H9 (cell line): Measurements from ENCODE around the gene ZNF747. TPM values are rescaled to one million over a fixed set of nuclear protein-coding genes. Genes with fewer than 3 reads are reported as not detected.
A peak's percentile ranks its signal among the peaks of the same experiment; 100 is the strongest.

Experiments used
- DNase-seq: peaks from one replicate; pipeline ENCODE4 v3.0.0-alpha.2; 2017
- H2AFZ ChIP-seq: one replicate; pipeline ENCODE4 v1.6.1; 2013; ENCODE audit warnings: mild to moderate bottlenecking, low read length, control low read depth, moderate library complexity
- H2AK5ac ChIP-seq: 2 replicates; pipeline ENCODE4 v1.6.1; 2013; ENCODE audit warnings: low read length, control low read depth, mixed read lengths; ENCODE audit not compliant: insufficient read length
- H2BK120ac ChIP-seq: one replicate; pipeline ENCODE4 v1.6.1; 2013; ENCODE audit warnings: low read depth, mild to moderate bottlenecking, low read length, control low read depth, inconsistent platforms; ENCODE audit not compliant: poor library complexity, severe bottlenecking
- H2BK12ac ChIP-seq: 2 replicates; pipeline ENCODE4 v1.6.1; 2013; ENCODE audit warnings: low read length, control low read depth, mixed read lengths, low read depth; ENCODE audit not compliant: insufficient read length
- H2BK15ac ChIP-seq: 2 replicates; pipeline ENCODE4 v1.6.1; 2013; ENCODE audit warnings: low read depth, low read length, control low read depth
- H2BK20ac ChIP-seq: one replicate; pipeline ENCODE4 v1.6.1; 2013; ENCODE audit warnings: low read depth, mild to moderate bottlenecking, low read length, control low read depth, inconsistent platforms; ENCODE audit not compliant: poor library complexity, severe bottlenecking
- H2BK5ac ChIP-seq: 2 replicates; pipeline ENCODE4 v1.6.1; 2013; ENCODE audit warnings: low read length, control low read depth, mixed read lengths; ENCODE audit not compliant: insufficient read length
- H3K14ac ChIP-seq: 2 replicates; pipeline ENCODE4 v1.6.1; 2013; ENCODE audit warnings: low read length, control low read depth; ENCODE audit not compliant: insufficient read depth
- H3K18ac ChIP-seq: 2 replicates; pipeline ENCODE4 v1.6.1; 2013; ENCODE audit warnings: low read depth, mild to moderate bottlenecking, mixed read lengths, low read length, control low read depth; ENCODE audit not compliant: insufficient read length
- H3K23ac ChIP-seq: 2 replicates; pipeline ENCODE4 v1.6.1; 2013; ENCODE audit warnings: low read length, control low read depth, mixed read lengths, low read depth; ENCODE audit not compliant: insufficient read length
- H3K23me2 ChIP-seq: 2 replicates; pipeline ENCODE4 v1.6.1; 2013; ENCODE audit warnings: low read depth, mild to moderate bottlenecking, mixed read lengths, low read length, control low read depth; ENCODE audit not compliant: insufficient read length, poor library complexity, severe bottlenecking
- H3K27ac ChIP-seq: 2 replicates; pipeline ENCODE4 v1.5.1; 2013; ENCODE audit warnings: low read length, control low read depth, mixed read lengths, low read depth; ENCODE audit not compliant: insufficient read length
- H3K27me3 ChIP-seq: 2 replicates; pipeline ENCODE4 v1.6.1; 2013; ENCODE audit warnings: low read length, control low read depth, inconsistent platforms; ENCODE audit not compliant: insufficient read depth
- H3K4ac ChIP-seq: 2 replicates; pipeline ENCODE4 v1.6.1; 2013; ENCODE audit warnings: low read depth, mild to moderate bottlenecking, control low read depth, inconsistent platforms, low read length, moderate library complexity
- H3K4me1 ChIP-seq: 2 replicates; pipeline ENCODE4 v1.6.1; 2013; ENCODE audit warnings: low read length, control low read depth, inconsistent platforms; ENCODE audit not compliant: insufficient read depth
- H3K4me2 ChIP-seq: 2 replicates; pipeline ENCODE4 v1.6.1; 2013; ENCODE audit warnings: low read length, control low read depth, mixed read lengths; ENCODE audit not compliant: insufficient read length, insufficient read depth
- H3K56ac ChIP-seq: 2 replicates; pipeline ENCODE4 v1.6.1; 2013; ENCODE audit warnings: low read depth, mild to moderate bottlenecking, mixed read lengths, low read length, control low read depth; ENCODE audit not compliant: insufficient read length
- H3K79me1 ChIP-seq: 2 replicates; pipeline ENCODE4 v1.6.1; 2013; ENCODE audit warnings: low read depth, mild to moderate bottlenecking, moderate library complexity, low read length, control low read depth, inconsistent platforms; ENCODE audit not compliant: insufficient read depth, poor library complexity, severe bottlenecking
- H3K79me2 ChIP-seq: 2 replicates; pipeline ENCODE4 v1.6.1; 2013; ENCODE audit warnings: low read length, control low read depth, inconsistent platforms; ENCODE audit not compliant: insufficient read depth
- H3K9ac ChIP-seq: 2 replicates; pipeline ENCODE4 v1.6.1; 2013; ENCODE audit warnings: low read length, control low read depth, mixed read lengths; ENCODE audit not compliant: insufficient read length; ENCODE audit errors: extremely low read depth
- H3K9me3 ChIP-seq: one replicate; pipeline ENCODE4 v1.6.1; 2013; ENCODE audit warnings: low read depth, low read length, inconsistent platforms; ENCODE audit not compliant: control insufficient read depth
- H3T11ph ChIP-seq: one replicate; pipeline ENCODE4 v1.6.1; 2013; ENCODE audit warnings: mild to moderate bottlenecking, low read length, control low read depth, inconsistent platforms
- H4K20me1 ChIP-seq: one replicate; pipeline ENCODE4 v1.6.1; 2013; ENCODE audit not compliant: control insufficient read depth, insufficient read length, insufficient read depth
- H4K5ac ChIP-seq: 2 replicates; pipeline ENCODE4 v1.6.1; 2013; ENCODE audit warnings: low read depth, mild to moderate bottlenecking, mixed read lengths, low read length, control low read depth; ENCODE audit not compliant: insufficient read length
- H4K8ac ChIP-seq: replicated peaks from 2 replicates; pipeline ENCODE4 v1.6.1; 2013; ENCODE audit warnings: low read length, control low read depth, mixed read lengths, low read depth; ENCODE audit not compliant: insufficient read length
- H4K91ac ChIP-seq: 2 replicates; pipeline ENCODE4 v1.6.1; 2013; ENCODE audit warnings: low read depth, mild to moderate bottlenecking, moderate library complexity, mixed read lengths, low read length, control low read depth; ENCODE audit not compliant: insufficient read length
- H3K27ac Mint-ChIP-seq, 3 experiments: 2 replicates in 2 of 3; 3 replicates in 1 of 3; pipeline ENCODE4 v1.8.0; 2020 to 2021; ENCODE audit warnings: mixed read lengths in 3 of 3, mild to moderate bottlenecking in 1 of 3, moderate library complexity in 1 of 3
- H3K27me3 Mint-ChIP-seq: 2 replicates; pipeline ENCODE4 v1.8.0; 2021; ENCODE audit warnings: low read depth, mild to moderate bottlenecking, moderate library complexity, mixed read lengths
- H3K36me3 Mint-ChIP-seq, 3 experiments: 2 replicates in 2 of 3; 3 replicates in 1 of 3; pipeline ENCODE4 v1.8.0; 2020 to 2021; ENCODE audit warnings: low read depth in 3 of 3, mixed read lengths in 3 of 3; ENCODE audit not compliant: insufficient read depth in 1 of 3
- H3K4me1 Mint-ChIP-seq, 2 experiments: 2 replicates each; pipeline ENCODE4 v1.8.0; 2020; ENCODE audit warnings: mixed read lengths in 2 of 2
- H3K4me3 Mint-ChIP-seq, 2 experiments: 2 replicates in 1 of 2; 3 replicates in 1 of 2; pipeline ENCODE4 v1.8.0; 2020 to 2021; ENCODE audit warnings: mild to moderate bottlenecking in 2 of 2, mixed read lengths in 2 of 2, moderate library complexity in 1 of 2
- H3K9me3 Mint-ChIP-seq, 2 experiments: 2 replicates in 1 of 2; 3 replicates in 1 of 2; pipeline ENCODE4 v1.8.0; 2020; ENCODE audit warnings: mild to moderate bottlenecking in 2 of 2, mixed read lengths in 2 of 2, moderate library complexity in 1 of 2
- CTCF ChIP-seq: fragments of 200-600 bp; sonication (generic); conservative IDR thresholded peaks from 3 replicates; pipeline ENCODE4 v1.8.0; 2021; ENCODE audit warnings: antibody characterized with exemption, mild to moderate bottlenecking
- WGBS: extraction: QIAGEN DNeasy Blood & Tissue Kit; methylation state at CpG from one replicate; pipeline ENCODE4 v1.1.7; 2013; ENCODE audit warnings: missing lambda C conversion rate, low lambda C conversion rate, mixed read lengths; ENCODE audit not compliant: insufficient read length; ENCODE audit errors: extremely low coverage; 5-methylcytosine and 5-hydroxymethylcytosine counted together
- total RNA-seq: library from RNA; stranded (reverse); gene quantifications from 2 replicates; pipeline ENCODE4 v1.2.1, GENCODE V29; 2021

Gene ZNF747
- total RNA-seq, 1 experiment from 2014 or later, result 18.4 TPM

- no peaks in the 10 kb centered on the region for H3K9me3 ChIP-seq
- WGBS, result no CpG with 5 or more reads among the region's 74 CpGs
Observed at GRCh38 chr16:30557957-30558788, 23.5 kb upstream of the ZNF747 start, which contains the start of gene ZNF764. ZNF764 (minus strand) TSS chr16:30558374; CDS start chr16:30558182, 192 bp downstream.

More at GRCh38 chr16:30557957-30558788, 23.5 kb upstream of the ZNF747 start, which contains the start of gene ZNF764:
- peaks cover 5 to 25% (median 23%) of the 10 kb centered on the region in 3 experiments for H3K36me3 Mint-ChIP-seq
- peak within 1 kb of the TSS; percentile 67 for H3K9ac ChIP-seq
- H3K79me2 ChIP-seq, result no peaks in the 10 kb centered on the region
- peak within 1 kb of the TSS; percentile 72 for H3K18ac ChIP-seq
- peak; percentile 97 for DNase-seq
- no peaks in the 10 kb centered on the region; the same call in 1 of the 2 replicates for H3K4me1 ChIP-seq
- H2BK15ac ChIP-seq, result 0 out of 2 replicates have a peak within 1 kb of the TSS, but pooled peaks have one; percentile 86
- peak within 1 kb of the TSS; percentile 83 for H3K27ac ChIP-seq
- no peak within 1 kb of the TSS for H2BK20ac ChIP-seq
- peak within 1 kb of the TSS; percentile 87 for H3K4me2 ChIP-seq
- no peak within 1 kb of the TSS for H2BK12ac ChIP-seq
- H3K23me2 ChIP-seq, result peaks cover 8% of the 10 kb centered on the region
- H4K20me1 ChIP-seq, result no peaks in the 10 kb centered on the region
- peak within 1 kb of the TSS; percentile 60 for H3K14ac ChIP-seq
- H3K27me3 ChIP-seq, result no peaks in the 10 kb centered on the region
- H3K4ac ChIP-seq, result no peak within 1 kb of the TSS
- no peak within 1 kb of the TSS for H3K56ac ChIP-seq
- TF ChIP-seq CTCF, result no peak
- H3K9me3 Mint-ChIP-seq, result no peaks in the 10 kb centered on the region
- no peaks in the 10 kb centered on the region for H3K27me3 Mint-ChIP-seq
- peak within 1 kb of the TSS; percentile 29 for H4K5ac ChIP-seq
- H2BK120ac ChIP-seq, result no peak within 1 kb of the TSS
- peak within 1 kb of the TSS; percentile 73 to 86 for H3K4me3 Mint-ChIP-seq
- no peak within 1 kb of the TSS for H2BK5ac ChIP-seq
- H4K8ac ChIP-seq, result no peak within 1 kb of the TSS
- H3T11ph ChIP-seq, result no peak within 1 kb of the TSS
- peak within 1 kb of the TSS; percentile 94 to 97 (median 96); a peak in 6 of 7 replicates for H3K27ac Mint-ChIP-seq
- no peak within 1 kb of the TSS for H2AFZ ChIP-seq
- peaks cover 14 to 27% of the 10 kb centered on the region in 2 experiments for H3K4me1 Mint-ChIP-seq
- no peak within 1 kb of the TSS for H3K23ac ChIP-seq
- no peak within 1 kb of the TSS for H2AK5ac ChIP-seq
- no peaks in the 10 kb centered on the region for H3K79me1 ChIP-seq
- H4K91ac ChIP-seq, result no peak within 1 kb of the TSS
